Memory B cell (primary cell): Measurements from ENCODE around the gene EPS8L1.
"Not testable (repeated sequence)": the region's sequence is repeated elsewhere in the genome, so short reads cannot be mapped to it uniquely, and the experiment has no call there.

Source experiments
- ATAC-seq: fragments of 150-1000 bp; cut with Tn5 transposase; 2 replicates; pipeline ENCODE4 v1.10.0; 2021; ENCODE audit warnings: low read depth, mild to moderate bottlenecking, moderate library complexity
- DNase-seq, 2 donors: peaks; one replicate each; pipeline ENCODE4 v3.0.0; 2022; ENCODE audit warnings: low spot score in 2 of 2
- H3K27ac Mint-ChIP-seq: one replicate; pipeline ENCODE4 v1.8.0; 2022; ENCODE audit warnings: mild to moderate bottlenecking, moderate library complexity, mixed read lengths
- H3K27me3 Mint-ChIP-seq: one replicate; pipeline ENCODE4 v1.8.0; 2022; ENCODE audit warnings: mixed read lengths
- H3K36me3 Mint-ChIP-seq: one replicate; pipeline ENCODE4 v1.8.0; 2022; ENCODE audit warnings: mild to moderate bottlenecking, mixed read lengths
- H3K4me1 Mint-ChIP-seq: one replicate; pipeline ENCODE4 v1.8.0; 2022; ENCODE audit warnings: mixed read lengths
- H3K4me3 Mint-ChIP-seq: one replicate; pipeline ENCODE4 v1.8.0; 2022; ENCODE audit warnings: mild to moderate bottlenecking, moderate library complexity, mixed read lengths
- H3K9me3 Mint-ChIP-seq: one replicate; pipeline ENCODE4 v1.8.0; 2022; ENCODE audit warnings: mixed read lengths

The EPS8L1 gene

GRCh38 chr19:55042688-55043087 lies 33.0 kb upstream of the EPS8L1 start:
- no peak for ATAC-seq
- Mint-ChIP-seq H3K4me3 (no peak overlapping the region), H3K9me3 (no peaks in the 10 kb centered on the region), H3K27ac (no peak overlapping the region), H3K36me3 (peaks cover 19% of the 10 kb centered on the region), H3K27me3 (no peaks in the 10 kb centered on the region), H3K4me1 (no peaks in the 10 kb centered on the region)
- DNase-seq, result no peak

- DNase-seq (no peak), ATAC-seq (no peak)
- Mint-ChIP-seq H3K27me3 (no peaks in the 10 kb centered on the region), H3K4me3 (no peak overlapping the region), H3K9me3 (no peaks in the 10 kb centered on the region), H3K4me1 (no peaks in the 10 kb centered on the region), H3K27ac (no peak overlapping the region), H3K36me3 (peaks cover 31% of the 10 kb centered on the region)
Measured at GRCh38 chr19:55044286-55044685, 31.4 kb upstream of the EPS8L1 start.

- DNase-seq (no peak), ATAC-seq (no peak)
- no peak overlapping the region for H3K27ac Mint-ChIP-seq
- H3K27me3 Mint-ChIP-seq, result no peaks in the 10 kb centered on the region
- H3K4me3 Mint-ChIP-seq, result no peak overlapping the region
- H3K4me1 Mint-ChIP-seq, result no peaks in the 10 kb centered on the region
- H3K36me3 Mint-ChIP-seq, result peaks cover 30% of the 10 kb centered on the region
- H3K9me3 Mint-ChIP-seq, result no peaks in the 10 kb centered on the region
Measured at GRCh38 chr19:55044771-55045716, 30.6 kb upstream of the EPS8L1 start.

- Mint-ChIP-seq H3K4me3 (no peak overlapping the region), H3K27me3 (no peaks in the 10 kb centered on the region), H3K4me1 (no peaks in the 10 kb centered on the region), H3K9me3 (no peaks in the 10 kb centered on the region), H3K27ac (no peak overlapping the region), H3K36me3 (peaks cover 36% of the 10 kb centered on the region)
- no peak for DNase-seq
- ATAC-seq, result no peak
Measured at GRCh38 chr19:55046975-55047622, 28.6 kb upstream of the EPS8L1 start.

- Mint-ChIP-seq H3K9me3 (no peaks in the 10 kb centered on the region), H3K4me1 (no peaks in the 10 kb centered on the region), H3K27ac (no peak overlapping the region), H3K27me3 (no peaks in the 10 kb centered on the region), H3K4me3 (no peak overlapping the region), H3K36me3 (peaks cover 34% of the 10 kb centered on the region)
- DNase-seq (no peak), ATAC-seq (no peak)
Measured at GRCh38 chr19:55047951-55048350, 27.7 kb upstream of the EPS8L1 start.

GRCh38 chr19:55048446-55048845 lies 27.2 kb upstream of the EPS8L1 start:
- H3K4me1 Mint-ChIP-seq, result no peaks in the 10 kb centered on the region
- ATAC-seq, result no peak
- H3K4me3 Mint-ChIP-seq, result no peak overlapping the region
- no peaks in the 10 kb centered on the region for H3K27me3 Mint-ChIP-seq
- H3K9me3 Mint-ChIP-seq, result no peaks in the 10 kb centered on the region
- peaks cover 37% of the 10 kb centered on the region for H3K36me3 Mint-ChIP-seq
- DNase-seq, result no peak
- H3K27ac Mint-ChIP-seq, result no peak overlapping the region

- no peak overlapping the region for H3K4me3 Mint-ChIP-seq
- ATAC-seq (no peak), DNase-seq (no peak)
- no peak overlapping the region for H3K27ac Mint-ChIP-seq
- no peaks in the 10 kb centered on the region for H3K4me1 Mint-ChIP-seq
- H3K27me3 Mint-ChIP-seq, result no peaks in the 10 kb centered on the region
- H3K9me3 Mint-ChIP-seq, result no peaks in the 10 kb centered on the region
- peaks cover 34% of the 10 kb centered on the region for H3K36me3 Mint-ChIP-seq
Measured at GRCh38 chr19:55050749-55051532, 24.7 kb upstream of the EPS8L1 start.

- H3K27ac Mint-ChIP-seq, result no peak overlapping the region
- H3K27me3 Mint-ChIP-seq, result no peaks in the 10 kb centered on the region
- ATAC-seq (no peak), DNase-seq (no peak)
- peaks cover 32% of the 10 kb centered on the region for H3K36me3 Mint-ChIP-seq
- H3K4me3 Mint-ChIP-seq, result no peak overlapping the region
- no peaks in the 10 kb centered on the region for H3K9me3 Mint-ChIP-seq
- H3K4me1 Mint-ChIP-seq, result no peaks in the 10 kb centered on the region
Measured at GRCh38 chr19:55053735-55054134, 21.9 kb upstream of the EPS8L1 start.

- Mint-ChIP-seq H3K27ac (no peak overlapping the region), H3K27me3 (no peaks in the 10 kb centered on the region), H3K9me3 (no peaks in the 10 kb centered on the region), H3K36me3 (peaks cover 30% of the 10 kb centered on the region), H3K4me1 (no peaks in the 10 kb centered on the region), H3K4me3 (no peak overlapping the region)
- DNase-seq (no peak), ATAC-seq (no peak)
Measured at GRCh38 chr19:55056827-55057226, 18.8 kb upstream of the EPS8L1 start.

- Mint-ChIP-seq H3K27me3 (no peaks in the 10 kb centered on the region), H3K4me1 (peaks cover 4% of the 10 kb centered on the region), H3K27ac (no peak overlapping the region), H3K4me3 (no peak overlapping the region), H3K9me3 (no peaks in the 10 kb centered on the region), H3K36me3 (peaks cover 21% of the 10 kb centered on the region)
- no peak for ATAC-seq
- DNase-seq, result no peak
Measured at GRCh38 chr19:55058781-55059610, 16.7 kb upstream of the EPS8L1 start.

- H3K4me1 Mint-ChIP-seq, H3K4me3 Mint-ChIP-seq, DNase-seq, H3K27ac Mint-ChIP-seq, H3K27me3 Mint-ChIP-seq, ATAC-seq, H3K9me3 Mint-ChIP-seq: not testable (repeated sequence)
- peaks cover 21% of the 10 kb centered on the region for H3K36me3 Mint-ChIP-seq
Measured at GRCh38 chr19:55060287-55060686, 15.4 kb upstream of the EPS8L1 start.

- H3K27ac Mint-ChIP-seq, result peak within 1 kb of the TSS; percentile 45
- peak; percentile 98 for ATAC-seq
- peaks cover 13% of the 10 kb centered on the region for H3K27me3 Mint-ChIP-seq
- peak; percentile 97 to 98 for DNase-seq
- H3K4me3 Mint-ChIP-seq, result peak within 1 kb of the TSS; percentile 86
- H3K4me1 Mint-ChIP-seq, result peaks cover 4% of the 10 kb centered on the region
- peaks cover 11% of the 10 kb centered on the region for H3K36me3 Mint-ChIP-seq
- peaks cover 4% of the 10 kb centered on the region for H3K9me3 Mint-ChIP-seq
Measured at GRCh38 chr19:55062735-55063491, 12.8 kb upstream of the EPS8L1 start, which contains the start of gene RDH13. RDH13 (minus strand) TSS chr19:55063148; CDS start chr19:55063032, 116 bp downstream.

- Mint-ChIP-seq H3K27me3 (peaks cover 16% of the 10 kb centered on the region), H3K9me3 (peaks cover 4% of the 10 kb centered on the region), H3K27ac (peak overlapping the region; percentile 45), H3K4me3 (peak overlapping the region; percentile 86), H3K4me1 (peaks cover 4% of the 10 kb centered on the region), H3K36me3 (peaks cover 9% of the 10 kb centered on the region)
- no peak for DNase-seq
- ATAC-seq, result no peak
Measured at GRCh38 chr19:55063492-55063843, 12.2 kb upstream of the EPS8L1 start.
